GM21528 (cell line): ENCODE results near the gene ARHGAP6.

Source experiments
- ATAC-seq: cut with Tn5 transposase; IDR thresholded peaks from one replicate; pipeline ENCODE4 v1.9.1; 2021; ENCODE audit warnings: mild to moderate bottlenecking, moderate library complexity; ENCODE audit not compliant: unreplicated experiment, low FRiP score

Gene ARHGAP6

DNA sequence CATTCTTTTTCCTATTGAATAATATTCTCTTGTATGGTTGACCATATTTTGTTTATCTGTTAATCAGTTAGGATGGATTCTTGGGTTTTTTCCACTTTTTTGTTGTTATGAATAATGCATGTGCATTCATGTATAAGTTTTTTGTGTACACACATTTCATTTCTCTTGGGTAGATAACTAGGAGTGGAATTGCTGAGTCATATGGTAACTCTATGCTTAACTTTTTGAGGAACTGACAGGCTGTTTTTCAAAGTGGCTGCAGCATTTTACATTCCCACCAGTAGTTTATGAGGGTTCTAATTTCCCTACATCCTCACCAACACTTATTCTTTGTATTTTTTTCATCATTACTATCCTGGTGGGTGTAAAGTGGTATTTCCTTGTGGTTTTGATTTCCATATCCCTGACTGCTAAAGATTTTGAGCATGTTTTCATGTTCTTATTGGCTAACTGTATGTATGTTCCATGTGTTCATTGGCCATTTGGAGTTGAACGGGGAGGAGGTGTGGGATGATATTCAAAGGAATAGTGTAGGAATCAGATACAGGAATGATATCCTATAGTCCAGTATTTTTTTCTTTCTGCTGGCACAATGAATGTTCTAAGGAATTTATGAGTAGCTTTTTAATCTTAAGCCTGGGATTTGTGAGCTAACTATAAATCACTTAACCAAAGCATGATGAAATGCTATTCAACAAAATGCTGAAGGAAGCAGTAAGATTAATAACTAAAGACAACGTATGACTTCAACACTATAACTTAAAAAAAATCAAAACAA, 258.2 kb downstream of the ARHGAP6 start:
- ATAC-seq = no peak

GRCh38 chrX:11406109-11406765, 259.5 kb downstream of the ARHGAP6 start:
- ATAC-seq = no peak

DNA sequence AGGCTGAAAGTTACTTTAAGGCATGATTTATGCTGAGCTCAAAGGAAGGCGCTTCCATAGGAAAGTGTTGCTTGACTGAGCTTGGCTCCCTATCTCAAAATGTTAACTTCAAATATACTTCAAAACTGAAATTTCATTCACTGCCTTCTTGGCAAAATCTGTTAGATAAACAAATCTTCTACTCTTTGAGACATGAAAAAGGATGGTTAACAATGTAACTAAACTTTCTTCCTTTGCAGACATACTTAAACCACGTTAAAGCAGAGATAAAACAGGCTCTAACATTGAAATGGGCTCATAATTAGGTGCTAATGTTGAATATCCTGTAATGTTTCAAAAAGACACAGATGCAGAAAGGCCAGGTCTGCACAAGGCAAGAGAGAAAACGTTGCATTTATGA, 262.1 kb downstream of the ARHGAP6 start:
- ATAC-seq = no peak

GRCh38 chrX:11401966-11402365, 263.8 kb downstream of the ARHGAP6 start:
- no peak for ATAC-seq

GRCh38 chrX:11399489-11400094, 266.1 kb downstream of the ARHGAP6 start:
- ATAC-seq = no peak

DNA sequence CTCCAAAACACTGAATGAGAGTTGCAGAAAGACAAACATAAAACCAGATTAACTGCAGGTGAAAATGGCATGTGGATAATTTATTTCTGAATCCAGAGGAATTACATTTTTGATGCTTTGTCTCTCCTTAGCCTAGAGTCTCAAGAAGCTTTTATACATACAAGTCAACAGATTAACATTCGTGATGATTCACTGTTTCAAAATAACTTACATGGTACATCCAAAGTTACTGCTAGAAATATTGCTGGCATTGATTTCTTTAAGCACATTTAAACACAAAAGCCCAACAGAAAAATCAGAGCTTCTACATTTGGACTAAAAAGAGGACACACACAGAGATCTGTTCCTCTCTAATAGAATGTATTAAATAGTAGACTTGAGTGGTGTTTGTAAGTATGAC, 266.9 kb downstream of the ARHGAP6 start:
- ATAC-seq = no peak

DNA sequence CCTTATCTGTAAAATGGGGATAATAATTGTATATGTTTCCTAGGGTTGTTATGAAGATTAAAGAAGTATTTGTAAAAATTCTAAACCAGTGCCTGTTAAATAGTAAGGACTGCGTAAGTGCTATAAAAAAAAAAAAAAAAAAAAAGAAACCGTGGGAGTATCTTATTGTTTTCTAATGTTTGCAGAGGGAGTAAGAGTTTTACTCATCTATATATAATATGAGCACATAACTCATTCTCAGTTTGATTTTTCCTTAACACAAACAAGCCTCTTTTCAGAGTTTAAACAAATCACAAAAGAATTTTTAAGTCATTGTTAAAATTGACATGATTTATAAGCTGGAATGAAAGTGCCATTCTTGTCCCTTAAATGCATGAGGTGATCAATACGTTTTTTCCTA, 267.6 kb downstream of the ARHGAP6 start:
- no peak for ATAC-seq

DNA sequence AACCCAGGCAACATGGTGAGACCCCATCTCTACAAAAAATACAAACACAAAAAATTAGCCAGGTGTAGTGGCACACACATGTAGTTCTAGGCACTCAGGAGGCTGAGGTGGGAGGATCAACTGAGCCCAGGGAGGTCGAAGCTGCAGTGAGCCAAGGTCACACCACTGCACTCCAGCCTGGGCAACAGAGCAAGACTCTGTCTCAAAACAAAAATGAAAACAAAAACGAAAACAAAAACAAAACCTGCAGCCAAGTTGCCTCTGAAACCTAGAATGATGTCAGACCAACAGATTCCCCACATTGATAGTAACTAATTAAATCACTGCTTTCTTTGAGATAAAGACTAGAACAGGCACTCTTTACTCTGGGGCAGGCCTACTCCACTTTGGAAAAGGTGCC, 268.0 kb downstream of the ARHGAP6 start:
- no peak for ATAC-seq

GRCh38 chrX:11395859-11396258, 269.9 kb downstream of the ARHGAP6 start:
- ATAC-seq = no peak

- ATAC-seq = no peak
These were observed 271.6 kb downstream of the ARHGAP6 start for GRCh38 chrX:11393949-11394654.

GRCh38 chrX:11386812-11387211, 278.9 kb downstream of the ARHGAP6 start:
- no peak for ATAC-seq

DNA sequence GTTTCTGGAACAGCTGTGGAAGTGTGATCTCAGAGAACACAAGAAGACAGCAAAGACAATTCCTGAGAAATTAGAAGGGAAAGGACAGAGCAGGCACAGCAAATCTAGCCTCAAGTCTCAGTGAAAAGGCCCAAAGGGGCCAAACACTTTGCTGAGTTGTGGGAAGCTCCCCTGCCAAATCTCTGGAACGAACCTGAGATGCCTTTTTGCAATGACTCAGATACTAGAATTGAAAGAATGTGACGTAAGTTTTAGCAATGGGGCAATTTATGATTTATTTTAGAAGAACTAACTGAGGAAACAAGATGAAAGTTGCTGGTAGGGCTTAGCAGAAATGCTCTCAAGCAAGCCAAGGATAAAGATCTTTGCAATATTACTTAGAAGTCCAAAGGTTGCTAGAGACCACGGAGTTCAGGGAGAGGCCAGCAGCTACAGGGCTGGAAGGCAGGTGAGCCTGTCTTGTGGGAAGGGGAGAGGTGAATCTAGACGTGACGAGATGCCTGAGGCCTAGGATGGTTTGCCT, 279.7 kb downstream of the ARHGAP6 start:
- ATAC-seq = no peak

- no peak for ATAC-seq
These were observed 282.8 kb downstream of the ARHGAP6 start for GRCh38 chrX:11382930-11383329.

DNA sequence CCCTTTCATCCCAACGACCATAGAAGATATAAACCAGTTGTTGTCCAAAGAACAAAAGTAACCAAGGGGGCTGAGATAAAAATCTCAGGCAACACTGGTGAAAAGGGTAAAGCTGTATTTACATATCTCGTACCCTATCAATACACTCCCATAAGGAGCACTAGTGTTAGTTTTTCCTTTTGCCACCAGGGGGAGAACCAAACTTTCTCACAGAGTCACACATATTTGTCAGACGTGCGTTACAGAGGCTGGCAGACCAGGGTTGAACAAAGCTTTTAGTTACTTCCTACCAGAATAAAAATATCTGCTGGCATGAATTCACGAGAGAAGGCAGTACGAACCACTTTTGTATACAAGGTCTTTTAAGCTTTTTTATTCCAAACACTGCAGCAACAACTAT, 284.3 kb downstream of the ARHGAP6 start:
- ATAC-seq = peak; percentile 79

DNA sequence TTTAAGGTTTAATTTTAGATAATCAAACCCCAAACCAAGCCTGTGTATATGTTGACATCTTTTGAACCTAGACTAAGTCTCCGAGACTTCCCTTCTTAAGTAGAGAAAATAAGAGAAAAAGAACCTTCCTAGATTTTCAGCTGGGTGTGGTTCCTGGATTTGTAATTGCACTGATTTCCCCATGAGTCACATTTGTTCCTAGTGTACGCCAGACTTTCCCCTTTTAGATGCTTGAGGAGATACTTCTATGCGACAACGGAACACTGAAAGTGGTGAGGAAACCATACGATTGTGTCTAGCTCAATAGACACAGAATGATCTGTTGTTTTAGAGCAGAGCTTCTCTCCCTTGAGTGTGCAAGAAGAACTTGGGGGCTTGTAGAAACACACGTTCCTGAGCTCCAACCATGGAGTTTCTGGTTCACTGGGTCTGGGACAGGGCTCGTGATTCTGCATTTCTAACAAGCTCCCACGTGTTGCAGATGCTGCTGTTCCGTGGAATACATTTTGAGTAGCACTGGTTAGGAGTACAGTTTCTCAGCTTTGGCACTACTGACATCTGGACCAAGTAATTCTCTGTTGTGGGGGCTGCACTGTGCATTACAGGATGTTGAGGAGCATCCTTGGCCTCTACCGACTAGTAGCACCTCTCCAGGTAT, 285.4 kb downstream of the ARHGAP6 start:
- no peak for ATAC-seq

GRCh38 chrX:11376163-11376562, 289.6 kb downstream of the ARHGAP6 start:
- no peak for ATAC-seq

- ATAC-seq = no peak
These were observed 290.1 kb downstream of the ARHGAP6 start for GRCh38 chrX:11375614-11376119.

GRCh38 chrX:11374570-11374969, 291.1 kb downstream of the ARHGAP6 start:
- no peak for ATAC-seq

- ATAC-seq = no peak
These were observed 294.6 kb downstream of the ARHGAP6 start for GRCh38 chrX:11371106-11371505.
